Epithelial cell of prostate (primary cell): ENCODE measurements around the gene COL28A1.
"Not testable (repeated sequence)": the region's sequence is repeated elsewhere in the genome, so short reads cannot be mapped to it uniquely, and the experiment has no call there.

ENCODE experiments used
- DNase-seq: peaks from one replicate; pipeline ENCODE4 v3.0.0-alpha.2; 2011; ENCODE audit warnings: low read depth, low spot score
- H3K27ac ChIP-seq: fragments of 450-650 bp; 2 replicates; pipeline ENCODE4 v1.5.1; 2017; ENCODE audit warnings: mild to moderate bottlenecking

COL28A1 gene

GRCh38 chr7:7563269-7563668, 27.6 kb upstream of the COL28A1 start:
- no peak overlapping the region for H3K27ac ChIP-seq
- DNase-seq: no peak

- DNase-seq: no peak
- H3K27ac ChIP-seq: no peak overlapping the region
These were observed 27.1 kb upstream of the COL28A1 start for GRCh38 chr7:7562736-7563135.

- not testable (repeated sequence) for H3K27ac ChIP-seq, DNase-seq
These were observed 25.9 kb upstream of the COL28A1 start for GRCh38 chr7:7561591-7561990.

- H3K27ac ChIP-seq: no peak overlapping the region
- no peak for DNase-seq
These were observed 21.6 kb upstream of the COL28A1 start for GRCh38 chr7:7557252-7557651.

- no peak for DNase-seq
These were observed 21.2 kb upstream of the COL28A1 start for GRCh38 chr7:7556852-7557251.

GRCh38 chr7:7554649-7555575, 19.2 kb upstream of the COL28A1 start:
- DNase-seq: no peak
- H3K27ac ChIP-seq: no peak overlapping the region

More at GRCh38 chr7:7556852-7557251, 21.2 kb upstream of the COL28A1 start:
- H3K27ac ChIP-seq: no peak overlapping the region

- no peak for DNase-seq
- no peak overlapping the region for H3K27ac ChIP-seq
These were observed 18.4 kb upstream of the COL28A1 start for GRCh38 chr7:7554021-7554432.

- DNase-seq: no peak
- H3K27ac ChIP-seq: no peak overlapping the region
These were observed 17.7 kb upstream of the COL28A1 start for GRCh38 chr7:7553386-7553785.

GRCh38 chr7:7552199-7552598, 16.5 kb upstream of the COL28A1 start:
- no peak for DNase-seq
- H3K27ac ChIP-seq: no peak overlapping the region

- no peak overlapping the region for H3K27ac ChIP-seq
- DNase-seq: no peak
These were observed 15.0 kb upstream of the COL28A1 start for GRCh38 chr7:7550663-7551062.

GRCh38 chr7:7548407-7548806, 12.7 kb upstream of the COL28A1 start:
- no peak overlapping the region for H3K27ac ChIP-seq
- DNase-seq: no peak

- H3K27ac ChIP-seq: no peak overlapping the region
- DNase-seq: no peak
These were observed 6.7 kb upstream of the COL28A1 start for GRCh38 chr7:7542251-7542835.

GRCh38 chr7:7539711-7540110, 4.0 kb upstream of the COL28A1 start:
- no peak overlapping the region for H3K27ac ChIP-seq
- DNase-seq: no peak

- H3K27ac ChIP-seq: no peak overlapping the region
- no peak for DNase-seq
These were observed 3.5 kb upstream of the COL28A1 start for GRCh38 chr7:7539152-7539551.

GRCh38 chr7:7537711-7538110, 2.0 kb upstream of the COL28A1 start:
- H3K27ac ChIP-seq: no peak overlapping the region
- DNase-seq: no peak

- no peak for DNase-seq
- no peak overlapping the region for H3K27ac ChIP-seq
These were observed 835 bp upstream of the COL28A1 start for GRCh38 chr7:7536396-7537019.

GRCh38 chr7:7533831-7534430, 1.7 kb downstream of the COL28A1 start:
- H3K27ac ChIP-seq: no peak overlapping the region
- no peak for DNase-seq

- no peak overlapping the region for H3K27ac ChIP-seq
- no peak for DNase-seq
These were observed 6.3 kb downstream of the COL28A1 start for GRCh38 chr7:7529328-7529727.

- H3K27ac ChIP-seq: no peak overlapping the region
These were observed 8.6 kb downstream of the COL28A1 start for GRCh38 chr7:7527047-7527446.

GRCh38 chr7:7526006-7526405, 9.7 kb downstream of the COL28A1 start:
- DNase-seq: no peak
- no peak overlapping the region for H3K27ac ChIP-seq

More at GRCh38 chr7:7527047-7527446, 8.6 kb downstream of the COL28A1 start:
- no peak for DNase-seq

GRCh38 chr7:7524121-7524520, 11.6 kb downstream of the COL28A1 start:
- H3K27ac ChIP-seq: no peak overlapping the region
- DNase-seq: no peak
